Panc1 (cell line): ENCODE measurements around the gene NCKAP5L.
A peak's percentile ranks its signal among the peaks of the same experiment; 100 is the strongest.

ENCODE experiments used
- CTCF ChIP-seq: fragments of 450-650 bp; IDR thresholded peaks from 2 replicates; pipeline ENCODE4 v1.5.1; 2017; ENCODE audit warnings: mild to moderate bottlenecking
- REST ChIP-seq, 2 experiments: IDR thresholded peaks; 2 replicates each; pipeline ENCODE4 v1.6.1; 2011 to 2012; ENCODE audit warnings: low read depth in 2 of 2, control low read depth in 1 of 2, low read length in 1 of 2, mild to moderate bottlenecking in 1 of 2, moderate library complexity in 1 of 2; ENCODE audit not compliant: insufficient read depth in 1 of 2
- TCF7L2 ChIP-seq: IDR thresholded peaks from 2 replicates; pipeline ENCODE4 v1.6.1; 2011; ENCODE audit warnings: mild to moderate bottlenecking, low read depth, low read length, inconsistent platforms

GRCh38 chr12:49842519-49843352 lies 14.5 kb upstream of the NCKAP5L start, which contains the start of gene BCDIN3D:
- TF ChIP-seq CTCF (no peak), REST (IDR thresholded peaks at IDR 0.05; ENCODE audit: insufficient read depth in 1 of 2, low read depth in 2 of 2, low read length in 1 of 2) (peak; percentile 55 to 57; a peak in 2 of 4 replicates), TCF7L2 (0 out of 2 replicates have a peak, but pooled peaks have one; percentile 7)
